Spleen (tissue), 11 donors: Measurements from ENCODE around the gene SP110. TPM values are rescaled to one million over a fixed set of nuclear protein-coding genes. Genes with fewer than 3 reads are reported as not detected.

Experiments
- DNase-seq: peaks from one replicate; pipeline ENCODE4 v3.0.0-alpha.2; 2020
- H3K27ac ChIP-seq, 8 donors: fragments of 200-600 bp; sonication (generic) in 7 of 8; 1 replicate in 4 of 8; 2 replicates in 4 of 8; pipeline versions ENCODE4 v1.5.0 to v1.8.0; 2016 to 2021; ENCODE audit warnings: inconsistent platforms in 4 of 8, mild to moderate bottlenecking in 4 of 8, moderate library complexity in 1 of 8
- H3K27me3 ChIP-seq, 7 donors: fragments of 200-600 bp; sonication (generic) in 6 of 7; replicated peaks in 1 of 7; 1 replicate in 4 of 7; 2 replicates in 3 of 7; pipeline versions ENCODE4 v1.5.0 to v1.8.0; 2016 to 2021; ENCODE audit warnings: inconsistent platforms in 3 of 7, mild to moderate bottlenecking in 1 of 7
- H3K36me3 ChIP-seq, 6 donors: fragments of 200-600 bp; sonication (generic) in 5 of 6; 1 replicate in 4 of 6; 2 replicates in 2 of 6; pipeline versions ENCODE4 v1.5.0 to v1.8.0; 2016 to 2021; ENCODE audit warnings: inconsistent platforms in 2 of 6
- H3K4me1 ChIP-seq, 6 donors: fragments of 200-600 bp; sonication (generic) in 5 of 6; 1 replicate in 3 of 6; 2 replicates in 3 of 6; pipeline versions ENCODE4 v1.5.0 to v1.8.0; 2016 to 2021; ENCODE audit warnings: inconsistent platforms in 3 of 6
- H3K4me3 ChIP-seq, 8 donors: fragments of 200-600 bp; sonication (generic) in 7 of 8; 1 replicate in 4 of 8; 2 replicates in 4 of 8; pipeline versions ENCODE4 v1.5.0 to v1.8.0; 2016 to 2021; ENCODE audit warnings: inconsistent platforms in 4 of 8, mild to moderate bottlenecking in 4 of 8, moderate library complexity in 2 of 8
- H3K9me3 ChIP-seq, 8 donors: fragments of 200-600 bp; sonication (generic) in 7 of 8; 1 replicate in 4 of 8; 2 replicates in 4 of 8; pipeline versions ENCODE4 v1.5.0 to v1.8.0; 2016 to 2021; ENCODE audit warnings: inconsistent platforms in 4 of 8
- CTCF ChIP-seq, 11 experiments: fragments of 200-600 bp in 7 of 11; fragments of 450-650 bp in 4 of 11; sonication (generic) in 4 of 11; IDR thresholded peaks in 8 of 11; conservative IDR thresholded peaks in 3 of 11; 1 replicate in 7 of 11; 2 replicates in 4 of 11; pipeline versions ENCODE4 v1.4.0 to v1.8.0; 2016 to 2021; ENCODE audit warnings: antibody characterized with exemption in 11 of 11, inconsistent platforms in 4 of 11, mild to moderate bottlenecking in 1 of 11
- POLR2A ChIP-seq, 3 donors: fragments of 450-650 bp; IDR thresholded peaks; one replicate each; pipeline ENCODE4 v1.5.1; 2017; ENCODE audit warnings: antibody characterized with exemption in 3 of 3, mild to moderate bottlenecking in 1 of 3
- POLR2AphosphoS5 ChIP-seq, 3 donors: sonication (generic); formaldehyde crosslinking; IDR thresholded peaks; one replicate each; pipeline ENCODE4 v1.5.1; 2017; ENCODE audit warnings: antibody characterized with exemption in 3 of 3
- WGBS, 5 donors: extraction: QIAGEN DNeasy Blood & Tissue Kit in 3 of 5; methylation state at CpG; one replicate each; pipeline versions ENCODE4 v1.1.5 to v1.1.7; 2013 to 2018; 5-methylcytosine and 5-hydroxymethylcytosine counted together
- intact Hi-C: fragments of 100-400 bp; cut with DNase I; formaldehyde crosslinking; loops from one replicate; pipeline ENCODE4 v1.15.0; 2023; ENCODE audit warnings: low total_unique reads
- polyA plus RNA-seq, 3 donors: library from polyadenylated mRNA; stranded (reverse); fragments of 200-250 nt; gene quantifications; one replicate each; pipeline ENCODE4 v1.2.1, GENCODE V29; 2013
- total RNA-seq, 7 donors: library from RNA; depleted of rRNA in 3 of 7; stranded (reverse); fragments of >200 nt in 3 of 7; fragmentation: NEBNext Ultra II Directional in 4 of 7; extraction: Animal tissue kit (Norgen Biotek cat#: 25700) in 4 of 7; gene quantifications; one replicate each; pipeline versions ENCODE4 v1.1.0 to v1.2.1, GENCODE V29; 2016 to 2021
- donor health status: healthy with polysubstance abuse.
- donor health status: DM: no; HTN: no; CAD: no; lungs with moderate emphysema.
- donor health status: DM: no; HTN: no; CAD: no.
- donor health status: Bipolar disorder and iron deficiency.
- donor health status: healthy.
- donor health status: DM: no; HTN: no; CAD: no.
- donor health status: DM: yes; HTN: yes; CAD: no.

The SP110 gene
- total and polyA plus RNA-seq, 10 donors: 47.9 to 157 (median 116) TPM

- 15 to 30% (median 28%) methylated on average over 4 of the region's 4 CpGs for WGBS, 5 donors
- peak overlapping the region in 5 of 8 donors; percentile 22 to 52 (median 37) for H3K27ac ChIP-seq
- peaks cover 0 to 15% (median 11%) of the 10 kb centered on the region in 8 donors for H3K9me3 ChIP-seq
- DNase-seq: no peak
- H3K4me1 ChIP-seq: peaks cover 0 to 17% (median 4%) of the 10 kb centered on the region in 6 donors
- H3K36me3 ChIP-seq: no peaks in the 10 kb centered on the region
- H3K27me3 ChIP-seq: no peaks in the 10 kb centered on the region
- intact Hi-C loops: no loop called here
- no peak overlapping the region for H3K4me3 ChIP-seq
- TF ChIP-seq POLR2A (IDR thresholded peaks at IDR 0.05) (no peak), CTCF (IDR thresholded peaks at IDR 0.05 in 8 of 11, conservative IDR thresholded peaks at IDR 0.05 in 3 of 11) (no peak), POLR2AphosphoS5 (IDR thresholded peaks at IDR 0.05) (no peak)
Measured at GRCh38 chr2:230135130-230135525, 84.7 kb downstream of the SP110 start.

- H3K9me3 ChIP-seq: peaks cover 0 to 15% (median 11%) of the 10 kb centered on the region in 8 donors
- no peaks in the 10 kb centered on the region for H3K27me3 ChIP-seq
- 10 to 31% (median 22%) methylated on average over 1 of the region's 1 CpG for WGBS, 5 donors
- no peak for DNase-seq
- H3K36me3 ChIP-seq: no peaks in the 10 kb centered on the region
- H3K4me1 ChIP-seq: peaks cover 0 to 21% (median 4%) of the 10 kb centered on the region in 6 donors
- peak overlapping the region in 5 of 8 donors; percentile 22 to 52 (median 37) for H3K27ac ChIP-seq
- intact Hi-C loops: no loop called here
- no peak for TF ChIP-seq POLR2A (IDR thresholded peaks at IDR 0.05)
- H3K4me3 ChIP-seq: no peak overlapping the region
Measured at GRCh38 chr2:230134496-230135129, 85.2 kb downstream of the SP110 start.

- H3K36me3 ChIP-seq: no peaks in the 10 kb centered on the region
- H3K9me3 ChIP-seq: peaks cover 0 to 15% (median 11%) of the 10 kb centered on the region in 8 donors
- no peaks in the 10 kb centered on the region for H3K27me3 ChIP-seq
- intact Hi-C loops: no loop called here
- no peak for TF ChIP-seq POLR2A (IDR thresholded peaks at IDR 0.05)
- TF ChIP-seq POLR2AphosphoS5 (IDR thresholded peaks at IDR 0.05): no peak
- TF ChIP-seq CTCF (IDR thresholded peaks at IDR 0.05 in 8 of 11, conservative IDR thresholded peaks at IDR 0.05 in 3 of 11): no peak
- DNase-seq: no peak
- no peak overlapping the region for H3K4me3 ChIP-seq
- 47 to 93% (median 69%) methylated on average over 3 to 4 of the region's 4 CpGs for WGBS, 5 donors
- H3K27ac ChIP-seq: peak overlapping the region; percentile 58 to 88 (median 81)
- peaks cover 0 to 49% (median 21%) of the 10 kb centered on the region in 6 donors for H3K4me1 ChIP-seq
Measured at GRCh38 chr2:230131366-230131765, 88.4 kb downstream of the SP110 start.

- 51 to 64% (median 60%) methylated on average over 10 to 11 of the region's 11 CpGs for WGBS, 5 donors
- peaks cover 0 to 55% (median 21%) of the 10 kb centered on the region in 6 donors for H3K4me1 ChIP-seq
- H3K27me3 ChIP-seq: no peaks in the 10 kb centered on the region
- H3K9me3 ChIP-seq: peaks cover 0 to 15% (median 11%) of the 10 kb centered on the region in 8 donors
- DNase-seq: peak; percentile 79
- H3K4me3 ChIP-seq: no peak overlapping the region
- H3K36me3 ChIP-seq: no peaks in the 10 kb centered on the region
- TF ChIP-seq POLR2A (IDR thresholded peaks at IDR 0.05) (no peak), POLR2AphosphoS5 (IDR thresholded peaks at IDR 0.05) (peak in 2 of 3 donors; percentile 59 to 62)
- intact Hi-C loops: no loop called here
- peak overlapping the region; percentile 58 to 88 (median 81) for H3K27ac ChIP-seq
Measured at GRCh38 chr2:230130668-230131364, 89.0 kb downstream of the SP110 start.

- no peak overlapping the region for H3K4me3 ChIP-seq
- peak overlapping the region in 7 of 8 donors; percentile 2 to 88 (median 77) for H3K27ac ChIP-seq
Measured at GRCh38 chr2:230129343-230129742, 90.4 kb downstream of the SP110 start.

More at GRCh38 chr2:230129343-230129742, 90.4 kb downstream of the SP110 start:
- H3K9me3 ChIP-seq: peaks cover 0 to 10% (median 9%) of the 10 kb centered on the region in 8 donors
- peaks cover 7 to 59% (median 31%) of the 10 kb centered on the region in 6 donors for H3K4me1 ChIP-seq
- DNase-seq: no peak
- no peaks in the 10 kb centered on the region for H3K27me3 ChIP-seq
- TF ChIP-seq POLR2AphosphoS5 (IDR thresholded peaks at IDR 0.05) (no peak), POLR2A (IDR thresholded peaks at IDR 0.05) (no peak), CTCF (IDR thresholded peaks at IDR 0.05 in 8 of 11, conservative IDR thresholded peaks at IDR 0.05 in 3 of 11) (no peak)
- WGBS, 5 donors: 77 to 88% (median 86%) methylated on average over 1 of the region's 1 CpG
- intact Hi-C loops: no loop called here
- H3K36me3 ChIP-seq: no peaks in the 10 kb centered on the region
